ENCODE data around the gene TMEM143.
"Not testable (repeated sequence)": the region's sequence is repeated elsewhere in the genome, so short reads cannot be mapped to it uniquely, and the experiment has no call there.

DNA sequence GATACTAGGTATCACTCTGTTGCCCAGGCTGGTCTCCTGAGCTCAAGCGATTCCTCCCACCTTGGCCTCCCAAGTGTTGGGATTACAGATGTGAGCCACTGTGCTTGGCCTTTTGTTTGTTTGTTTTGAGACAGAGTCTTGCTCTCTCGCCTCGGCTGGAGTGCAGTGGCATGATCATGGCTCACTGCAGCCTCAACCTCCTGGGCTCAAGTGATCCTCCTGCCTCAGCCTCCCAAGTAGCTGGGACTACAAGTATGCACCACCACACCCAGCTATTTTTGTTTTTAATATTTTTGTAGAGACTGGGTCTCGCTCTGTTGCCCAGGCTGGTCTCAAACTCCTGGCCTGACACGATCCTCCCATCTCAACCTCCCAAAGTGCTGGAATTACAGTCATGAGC is 8.0 kb upstream of the TMEM143 start:
- TF ChIP-seq, protein P1, sequence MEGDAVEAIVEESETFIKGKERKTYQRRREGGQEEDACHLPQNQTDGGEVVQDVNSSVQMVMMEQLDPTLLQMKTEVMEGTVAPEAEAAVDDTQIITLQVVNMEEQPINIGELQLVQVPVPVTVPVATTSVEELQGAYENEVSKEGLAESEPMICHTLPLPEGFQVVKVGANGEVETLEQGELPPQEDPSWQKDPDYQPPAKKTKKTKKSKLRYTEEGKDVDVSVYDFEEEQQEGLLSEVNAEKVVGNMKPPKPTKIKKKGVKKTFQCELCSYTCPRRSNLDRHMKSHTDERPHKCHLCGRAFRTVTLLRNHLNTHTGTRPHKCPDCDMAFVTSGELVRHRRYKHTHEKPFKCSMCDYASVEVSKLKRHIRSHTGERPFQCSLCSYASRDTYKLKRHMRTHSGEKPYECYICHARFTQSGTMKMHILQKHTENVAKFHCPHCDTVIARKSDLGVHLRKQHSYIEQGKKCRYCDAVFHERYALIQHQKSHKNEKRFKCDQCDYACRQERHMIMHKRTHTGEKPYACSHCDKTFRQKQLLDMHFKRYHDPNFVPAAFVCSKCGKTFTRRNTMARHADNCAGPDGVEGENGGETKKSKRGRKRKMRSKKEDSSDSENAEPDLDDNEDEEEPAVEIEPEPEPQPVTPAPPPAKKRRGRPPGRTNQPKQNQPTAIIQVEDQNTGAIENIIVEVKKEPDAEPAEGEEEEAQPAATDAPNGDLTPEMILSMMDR (IDR thresholded peaks at IDR 0.05) = not testable (repeated sequence)
- not testable (repeated sequence) for TF ChIP-seq POLR2A (IDR thresholded peaks at IDR 0.05)
